HG03457 (cell line): ENCODE data around the gene RNF34.

ENCODE experiments used
- ATAC-seq: cut with Tn5 transposase; IDR thresholded peaks from one replicate; pipeline ENCODE4 v1.9.1; 2021; ENCODE audit warnings: moderate number of reproducible peaks; ENCODE audit not compliant: unreplicated experiment

Gene RNF34

GRCh38 chr12:121465921-121466793 lies 66.2 kb downstream of the RNF34 start:
- ATAC-seq, result peak; percentile 7

- ATAC-seq, result peak; percentile 81
Observed at GRCh38 chr12:121466794-121467637, 67.1 kb downstream of the RNF34 start.

DNA sequence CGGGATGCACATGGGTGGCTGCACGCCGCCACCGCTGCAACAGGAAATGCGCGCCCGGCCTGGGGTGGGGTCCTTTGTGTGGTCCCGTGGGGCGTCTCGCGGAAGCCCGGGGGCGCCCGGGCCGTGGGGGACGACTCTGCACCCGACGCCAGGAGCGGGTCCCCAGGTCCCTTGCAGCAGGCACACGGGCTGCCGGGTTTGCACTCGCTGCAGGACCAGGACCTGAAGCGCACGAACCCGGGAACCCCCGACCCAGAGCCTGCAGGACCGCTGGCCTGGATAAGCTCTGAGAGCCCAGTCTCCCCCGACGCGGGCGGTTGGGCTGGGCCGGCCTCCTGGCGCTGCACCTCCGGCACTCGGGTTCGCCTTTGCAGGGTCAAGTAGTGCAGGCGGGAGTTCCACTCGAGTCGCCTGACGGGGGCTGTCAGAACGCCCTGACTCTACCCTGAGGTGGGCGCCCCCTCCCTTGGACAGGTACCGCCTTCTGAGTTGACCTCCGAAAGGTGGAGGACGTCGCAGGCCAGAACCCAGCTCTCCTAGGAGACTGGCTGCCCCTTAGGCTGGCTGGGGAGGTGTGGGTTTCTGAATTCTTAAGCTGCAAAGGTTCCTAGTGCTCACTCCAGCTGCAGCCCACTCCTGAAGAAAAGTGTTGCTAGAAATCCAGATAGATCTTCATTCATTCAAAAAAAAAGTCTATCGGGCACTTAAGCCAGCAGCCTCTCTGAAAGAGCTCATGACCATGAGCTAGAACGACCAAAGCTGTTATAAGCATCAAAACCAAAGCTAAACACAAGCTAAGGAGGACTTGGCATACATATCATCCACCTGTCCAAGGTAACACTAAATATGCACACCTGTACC lies 68.0 kb downstream of the RNF34 start:
- ATAC-seq, result peak; percentile 14

- no peak for ATAC-seq
Observed at GRCh38 chr12:121468499-121468801, 68.5 kb downstream of the RNF34 start.

DNA sequence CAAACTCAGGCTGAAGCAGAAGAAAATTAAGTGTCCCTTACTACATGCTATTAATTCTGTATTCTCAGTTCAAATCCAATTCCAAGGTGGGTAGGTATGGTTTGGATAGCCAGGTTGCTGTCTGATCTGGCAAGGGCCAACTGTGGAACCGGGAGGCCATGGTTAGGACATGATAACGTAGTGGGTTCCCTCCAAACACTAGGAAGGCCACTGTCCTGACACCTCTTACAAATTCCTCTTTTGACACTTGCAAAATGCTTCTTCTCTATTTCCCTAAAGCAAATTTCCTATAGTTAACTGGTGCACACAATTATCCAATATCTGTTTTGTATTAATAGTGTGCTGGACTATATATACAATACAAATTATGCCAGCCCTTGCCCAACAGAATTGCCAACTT lies 70.8 kb downstream of the RNF34 start:
- ATAC-seq, result no peak

DNA sequence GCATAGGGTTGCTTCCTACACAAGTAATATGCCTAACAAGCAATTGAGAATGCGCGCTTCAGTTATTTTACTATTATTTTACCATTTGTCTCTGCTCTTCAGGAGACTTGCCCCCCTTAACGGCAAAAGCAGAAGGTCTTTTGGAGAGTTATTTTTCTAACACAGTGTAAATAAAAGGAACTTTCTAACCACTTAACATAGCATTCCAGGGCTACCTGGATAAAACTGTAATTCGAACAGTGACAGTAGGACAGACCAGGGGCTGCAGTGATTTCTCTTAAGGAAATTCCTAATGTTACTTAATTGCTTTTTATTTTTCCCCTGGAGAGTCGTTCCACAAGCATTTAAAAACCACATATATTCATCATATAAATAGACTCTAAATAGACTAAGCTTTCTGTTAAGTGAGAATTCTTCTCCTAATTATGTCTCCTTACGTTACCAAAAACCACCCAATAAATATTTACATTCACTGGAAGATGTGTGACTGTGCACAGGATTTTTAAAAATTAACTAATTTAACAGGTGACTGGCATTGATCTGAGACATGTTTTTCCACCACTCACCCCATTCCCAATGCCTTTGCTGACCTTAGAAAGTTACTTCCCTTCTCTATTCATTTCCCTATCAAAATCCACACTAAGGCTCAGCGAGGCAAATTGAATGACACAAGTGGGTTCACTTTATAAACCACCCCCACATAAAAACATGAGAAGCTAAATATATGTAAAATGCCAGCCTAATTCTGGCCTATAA lies 72.4 kb downstream of the RNF34 start:
- no peak for ATAC-seq
